GM12878 (cell line): Measurements from ENCODE around the gene TCF25.

ENCODE experiments used
- CTCF ChIP-seq, 3 experiments: IDR thresholded peaks in 2 of 3; conservative IDR thresholded peaks in 1 of 3; 2 replicates each; pipeline ENCODE4 v1.5.1; 2011; ENCODE audit warnings: low read depth in 3 of 3, low read length in 3 of 3, mild to moderate bottlenecking in 3 of 3, control low read depth in 2 of 3, moderate library complexity in 2 of 3, inconsistent platforms in 1 of 3, mixed read lengths in 1 of 3; ENCODE audit not compliant: control insufficient read depth in 2 of 3, insufficient read depth in 1 of 3; ENCODE audit errors: extremely low read depth in 1 of 3
- TF ChIP-seq, protein P1 (sequence below): IDR thresholded peaks from 2 replicates; pipeline ENCODE4 v1.6.1; 2012; ENCODE audit warnings: mild to moderate bottlenecking, low read depth, low read length

DNA sequence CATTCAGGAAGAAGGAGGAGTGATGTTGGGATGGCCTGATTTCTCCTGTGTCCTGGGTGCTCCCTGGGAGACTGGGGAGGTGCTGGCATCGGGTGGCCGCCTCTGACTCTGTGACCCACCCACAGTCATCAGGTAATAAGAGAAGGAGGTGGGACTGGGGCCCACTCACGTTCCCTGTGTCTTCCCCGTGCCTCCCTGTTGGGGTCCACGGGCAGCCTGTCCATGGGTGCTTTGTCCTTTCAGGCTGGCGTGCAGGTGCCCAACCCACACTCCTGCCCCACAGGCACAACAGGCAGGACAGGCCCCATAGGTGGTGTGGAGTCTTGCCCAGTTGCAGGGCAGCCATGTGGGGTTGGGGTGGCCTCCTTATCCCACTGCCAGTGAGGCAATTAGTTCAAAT lies 79.2 kb downstream of the TCF25 start:
- TF ChIP-seq, protein P1, sequence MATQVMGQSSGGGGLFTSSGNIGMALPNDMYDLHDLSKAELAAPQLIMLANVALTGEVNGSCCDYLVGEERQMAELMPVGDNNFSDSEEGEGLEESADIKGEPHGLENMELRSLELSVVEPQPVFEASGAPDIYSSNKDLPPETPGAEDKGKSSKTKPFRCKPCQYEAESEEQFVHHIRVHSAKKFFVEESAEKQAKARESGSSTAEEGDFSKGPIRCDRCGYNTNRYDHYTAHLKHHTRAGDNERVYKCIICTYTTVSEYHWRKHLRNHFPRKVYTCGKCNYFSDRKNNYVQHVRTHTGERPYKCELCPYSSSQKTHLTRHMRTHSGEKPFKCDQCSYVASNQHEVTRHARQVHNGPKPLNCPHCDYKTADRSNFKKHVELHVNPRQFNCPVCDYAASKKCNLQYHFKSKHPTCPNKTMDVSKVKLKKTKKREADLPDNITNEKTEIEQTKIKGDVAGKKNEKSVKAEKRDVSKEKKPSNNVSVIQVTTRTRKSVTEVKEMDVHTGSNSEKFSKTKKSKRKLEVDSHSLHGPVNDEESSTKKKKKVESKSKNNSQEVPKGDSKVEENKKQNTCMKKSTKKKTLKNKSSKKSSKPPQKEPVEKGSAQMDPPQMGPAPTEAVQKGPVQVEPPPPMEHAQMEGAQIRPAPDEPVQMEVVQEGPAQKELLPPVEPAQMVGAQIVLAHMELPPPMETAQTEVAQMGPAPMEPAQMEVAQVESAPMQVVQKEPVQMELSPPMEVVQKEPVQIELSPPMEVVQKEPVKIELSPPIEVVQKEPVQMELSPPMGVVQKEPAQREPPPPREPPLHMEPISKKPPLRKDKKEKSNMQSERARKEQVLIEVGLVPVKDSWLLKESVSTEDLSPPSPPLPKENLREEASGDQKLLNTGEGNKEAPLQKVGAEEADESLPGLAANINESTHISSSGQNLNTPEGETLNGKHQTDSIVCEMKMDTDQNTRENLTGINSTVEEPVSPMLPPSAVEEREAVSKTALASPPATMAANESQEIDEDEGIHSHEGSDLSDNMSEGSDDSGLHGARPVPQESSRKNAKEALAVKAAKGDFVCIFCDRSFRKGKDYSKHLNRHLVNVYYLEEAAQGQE = no peak
- no peak for TF ChIP-seq CTCF (IDR thresholded peaks at IDR 0.05 in 2 of 3, conservative IDR thresholded peaks at IDR 0.05 in 1 of 3; ENCODE audit: control insufficient read depth in 2 of 3, extremely low read depth in 1 of 3, insufficient read depth in 1 of 3, low read depth in 3 of 3, low read length in 3 of 3)
